Lung (tissue), 12 donors: ENCODE measurements around the gene TTC17. TPM values are rescaled to one million over a fixed set of nuclear protein-coding genes. Genes with fewer than 3 reads are reported as not detected.
"Not testable (repeated sequence)": the region's sequence is repeated elsewhere in the genome, so short reads cannot be mapped to it uniquely, and the experiment has no call there.

Experiments
- ATAC-seq: fragments of 200-7000 bp; cut with Tn5 transposase; one replicate; pipeline ENCODE4 v1.9.1; 2020; ENCODE audit warnings: moderate number of reproducible peaks; ENCODE audit not compliant: insufficient read depth, low FRiP score
- DNase-seq, 3 donors: peaks; one replicate each; pipeline ENCODE4 v3.0.0-alpha.2; 2013 to 2017
- H3K27ac ChIP-seq, 2 donors: one replicate each; pipeline ENCODE4 v1.5.1; 2013; ENCODE audit warnings: mild to moderate bottlenecking in 2 of 2, moderate library complexity in 2 of 2, control low read depth in 1 of 2, inconsistent platforms in 1 of 2, low read depth in 1 of 2, low read length in 1 of 2
- H3K27me3 ChIP-seq, 3 donors: one replicate each; pipeline ENCODE4 v1.5.1; 2013; ENCODE audit warnings: low read length in 2 of 3; ENCODE audit not compliant: control insufficient read depth in 3 of 3, insufficient read depth in 3 of 3
- H3K36me3 ChIP-seq, 4 donors: one replicate each; pipeline ENCODE4 v1.5.1; 2013; ENCODE audit warnings: low read length in 4 of 4, mild to moderate bottlenecking in 1 of 4, moderate library complexity in 1 of 4; ENCODE audit not compliant: control insufficient read depth in 4 of 4, insufficient read depth in 4 of 4
- H3K4me1 ChIP-seq, 5 donors: one replicate each; pipeline ENCODE4 v1.5.1; 2013; ENCODE audit warnings: low read length in 5 of 5, mild to moderate bottlenecking in 2 of 5, moderate library complexity in 1 of 5; ENCODE audit not compliant: control insufficient read depth in 5 of 5, insufficient read depth in 5 of 5
- H3K4me3 ChIP-seq: one replicate; pipeline ENCODE4 v1.5.1; 2013; ENCODE audit warnings: mild to moderate bottlenecking, control low read depth, moderate library complexity
- H3K9ac ChIP-seq, 2 donors: one replicate each; pipeline ENCODE4 v1.5.1; 2013; ENCODE audit warnings: low read length in 2 of 2, control low read depth in 1 of 2; ENCODE audit not compliant: insufficient read depth in 1 of 2
- H3K9me3 ChIP-seq, 4 donors: one replicate each; pipeline ENCODE4 v1.5.1; 2013; ENCODE audit warnings: low read length in 3 of 4, mild to moderate bottlenecking in 1 of 4, moderate library complexity in 1 of 4; ENCODE audit not compliant: control insufficient read depth in 4 of 4, insufficient read depth in 3 of 4
- WGBS, 2 donors: extraction: QIAGEN DNeasy Blood & Tissue Kit; methylation state at CpG; one replicate each; pipeline ENCODE4 v1.1.7; 2013; 5-methylcytosine and 5-hydroxymethylcytosine counted together
- polyA plus RNA-seq, 2 donors: library from polyadenylated mRNA; stranded (reverse); fragments of 200-250 nt; gene quantifications; one replicate each; pipeline ENCODE4 v1.2.1, GENCODE V29; 2013
- total RNA-seq, 2 donors: library from RNA; depleted of rRNA in 1 of 2; stranded (reverse); fragments of >200 nt in 1 of 2; gene quantifications; one replicate each; pipeline ENCODE4 v1.2.1, GENCODE V29; 2014 to 2021
- TF ChIP-seq, protein P1 (sequence below): IDR thresholded peaks from 2 replicates; pipeline ENCODE4 v1.5.1; 2012; ENCODE audit warnings: mild to moderate bottlenecking; ENCODE audit errors: control extremely low read depth, extremely low read depth
- donor health status: control.
- donor health status: control.
- donor health status: Bipolar disorder and iron deficiency.
- donor health status: healthy.
- donor health status: DM: yes; HTN: yes; CAD: no.

The TTC17 gene
- total and polyA plus RNA-seq, 4 donors, result 30.7 to 218 (median 55.5) TPM

GRCh38 chr11:43419460-43419859 lies 60.7 kb downstream of the TTC17 start:
- H3K4me1 ChIP-seq, result no peaks in the 10 kb centered on the region
- H3K4me3 ChIP-seq, result no peak overlapping the region
- no peaks in the 10 kb centered on the region for H3K27me3 ChIP-seq
- ATAC-seq (no peak), DNase-seq (peak; percentile 28 to 72 (median 63))
- peaks cover 2 to 12% (median 5%) of the 10 kb centered on the region in 4 donors for H3K36me3 ChIP-seq
- no peaks in the 10 kb centered on the region for H3K9me3 ChIP-seq
- no peak overlapping the region for H3K9ac ChIP-seq
- H3K27ac ChIP-seq, result no peak overlapping the region
- TF ChIP-seq, protein P1, sequence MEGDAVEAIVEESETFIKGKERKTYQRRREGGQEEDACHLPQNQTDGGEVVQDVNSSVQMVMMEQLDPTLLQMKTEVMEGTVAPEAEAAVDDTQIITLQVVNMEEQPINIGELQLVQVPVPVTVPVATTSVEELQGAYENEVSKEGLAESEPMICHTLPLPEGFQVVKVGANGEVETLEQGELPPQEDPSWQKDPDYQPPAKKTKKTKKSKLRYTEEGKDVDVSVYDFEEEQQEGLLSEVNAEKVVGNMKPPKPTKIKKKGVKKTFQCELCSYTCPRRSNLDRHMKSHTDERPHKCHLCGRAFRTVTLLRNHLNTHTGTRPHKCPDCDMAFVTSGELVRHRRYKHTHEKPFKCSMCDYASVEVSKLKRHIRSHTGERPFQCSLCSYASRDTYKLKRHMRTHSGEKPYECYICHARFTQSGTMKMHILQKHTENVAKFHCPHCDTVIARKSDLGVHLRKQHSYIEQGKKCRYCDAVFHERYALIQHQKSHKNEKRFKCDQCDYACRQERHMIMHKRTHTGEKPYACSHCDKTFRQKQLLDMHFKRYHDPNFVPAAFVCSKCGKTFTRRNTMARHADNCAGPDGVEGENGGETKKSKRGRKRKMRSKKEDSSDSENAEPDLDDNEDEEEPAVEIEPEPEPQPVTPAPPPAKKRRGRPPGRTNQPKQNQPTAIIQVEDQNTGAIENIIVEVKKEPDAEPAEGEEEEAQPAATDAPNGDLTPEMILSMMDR, result peak; percentile 25

DNA sequence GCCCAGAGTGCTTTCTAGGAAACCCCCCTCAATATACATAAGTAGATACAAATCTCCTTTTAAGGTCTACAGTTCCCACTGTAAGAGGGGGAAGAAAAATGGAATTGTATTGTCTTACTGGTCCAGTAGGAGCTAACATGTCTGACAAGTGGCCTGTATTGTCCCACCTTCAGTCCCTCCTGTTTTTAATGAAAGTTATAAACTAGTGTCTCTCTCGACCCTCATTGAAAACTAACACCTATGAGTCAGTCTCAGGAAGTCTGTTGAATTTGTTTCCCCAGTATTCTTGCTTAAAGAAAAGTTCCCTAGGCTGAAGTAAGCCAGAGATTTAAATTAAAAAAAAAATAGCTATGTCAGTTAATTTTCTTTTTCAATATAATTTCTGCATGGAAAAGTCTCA lies 69.3 kb downstream of the TTC17 start:
- WGBS, 2 donors, result 83 to 86% methylated on average over 1 of the region's 1 CpG
- H3K4me3 ChIP-seq, result no peak overlapping the region
- no peaks in the 10 kb centered on the region for H3K27me3 ChIP-seq
- no peak overlapping the region for H3K9ac ChIP-seq
- TF ChIP-seq, protein P1, result no peak
- peaks cover 0 to 13% (median 9%) of the 10 kb centered on the region in 4 donors for H3K36me3 ChIP-seq
- ATAC-seq (no peak), DNase-seq (no peak)
- H3K9me3 ChIP-seq, result no peaks in the 10 kb centered on the region
- H3K27ac ChIP-seq, result no peak overlapping the region
- H3K4me1 ChIP-seq, result no peaks in the 10 kb centered on the region

DNA sequence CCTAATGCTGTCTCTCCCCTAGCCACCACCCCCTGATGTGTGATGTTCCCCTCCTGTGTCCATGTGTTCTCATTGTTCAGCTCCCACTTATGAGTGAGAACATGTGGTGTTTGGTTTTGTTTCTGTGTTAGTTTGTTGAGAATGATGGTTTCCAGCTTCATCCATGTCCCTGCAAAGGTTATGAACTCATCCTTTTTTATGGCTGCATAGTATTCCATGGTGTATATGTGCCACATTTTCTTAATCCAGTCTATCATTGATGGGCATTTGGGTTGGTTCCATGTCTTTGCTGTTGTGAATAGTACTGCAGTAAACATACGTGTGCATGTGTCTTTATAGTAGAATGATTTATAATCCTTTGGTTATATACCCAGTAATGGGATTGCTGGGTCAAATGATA lies 72.2 kb downstream of the TTC17 start:
- H3K4me1 ChIP-seq, ATAC-seq, H3K27me3 ChIP-seq, DNase-seq, H3K9me3 ChIP-seq, H3K27ac ChIP-seq, H3K4me3 ChIP-seq, H3K9ac ChIP-seq: not testable (repeated sequence)
- H3K36me3 ChIP-seq, result peaks cover 0 to 13% (median 9%) of the 10 kb centered on the region in 4 donors
- 100% methylated on average over 1 of the region's 1 CpG for WGBS, 2 donors

DNA sequence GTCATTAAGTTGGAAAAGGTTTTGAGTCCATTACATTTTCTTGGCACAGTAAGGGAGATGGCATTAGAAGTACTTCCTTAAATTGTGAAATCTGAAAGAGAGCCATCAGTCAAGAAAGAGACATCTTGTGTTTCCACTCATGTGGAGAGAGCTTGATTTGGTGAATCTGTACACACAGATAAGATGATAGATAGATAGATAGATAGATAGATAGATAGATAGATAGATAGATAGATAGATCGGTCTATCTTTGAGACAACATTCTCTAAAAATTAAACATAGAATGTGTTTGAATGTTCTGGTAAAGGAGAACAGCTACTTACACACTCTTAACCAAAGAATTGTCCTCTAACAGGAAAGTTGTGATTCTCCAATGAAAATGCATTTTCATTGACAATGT lies 76.2 kb downstream of the TTC17 start:
- H3K9ac ChIP-seq, result no peak overlapping the region
- H3K4me3 ChIP-seq, result no peak overlapping the region
- TF ChIP-seq, protein P1, result no peak
- H3K4me1 ChIP-seq, result peaks cover 0 to 6% (median 0%) of the 10 kb centered on the region in 5 donors
- H3K27ac ChIP-seq, result no peak overlapping the region
- H3K27me3 ChIP-seq, result no peaks in the 10 kb centered on the region
- H3K9me3 ChIP-seq, result no peaks in the 10 kb centered on the region
- WGBS, 2 donors, result 94 to 97% methylated on average over 1 of the region's 1 CpG
- no peak for DNase-seq
- ATAC-seq, result no peak
- peaks cover 4 to 27% (median 9%) of the 10 kb centered on the region in 4 donors for H3K36me3 ChIP-seq
